GM23338 (cell line): ENCODE results near the gene MAST4.

Experiments
- CTCF ChIP-seq, 2 experiments: fragments of 200-600 bp in 1 of 2; sonication (generic) in 1 of 2; conservative IDR thresholded peaks; 2 replicates each; pipeline versions ENCODE4 v1.5.1 to v1.6.1; 2016 to 2017; ENCODE audit warnings: antibody characterized with exemption in 2 of 2, low read depth in 2 of 2, mild to moderate bottlenecking in 2 of 2, moderate library complexity in 1 of 2
- ETS1 ChIP-seq: IDR thresholded peaks from 2 replicates; pipeline ENCODE4 v1.6.1; 2016; ENCODE audit warnings: antibody characterized with exemption
- POLR2AphosphoS5 ChIP-seq: IDR thresholded peaks from 2 replicates; pipeline ENCODE4 v1.6.1; 2016; ENCODE audit warnings: antibody characterized with exemption, low read depth
- REST ChIP-seq: IDR thresholded peaks from one replicate; pipeline ENCODE4 v1.6.1; 2018; ENCODE audit warnings: antibody characterized with exemption; ENCODE audit not compliant: unreplicated experiment

GRCh38 chr5:67176936-67177335, 580.7 kb downstream of the MAST4 start:
- no peak for TF ChIP-seq CTCF (conservative IDR thresholded peaks at IDR 0.05; ENCODE audit: low read depth in 2 of 2)
- no peak for TF ChIP-seq ETS1
- TF ChIP-seq REST = no peak
- no peak for TF ChIP-seq POLR2AphosphoS5
